AG04449 (cell line): Measurements from ENCODE around the gene PLA2G2E.
"Not testable (repeated sequence)": the region's sequence is repeated elsewhere in the genome, so short reads cannot be mapped to it uniquely, and the experiment has no call there.

Source experiments
- CTCF ChIA-PET: fragments of 350-600 bp; formaldehyde crosslinking; extraction: SDS; loops from one replicate; lab custom pipeline; 2021; ENCODE audit warnings: antibody characterized with exemption; lab: Yijun Ruan, JAX
- POLR2A ChIA-PET: fragments of 400-600, 350-600 bp; formaldehyde crosslinking; extraction: SDS; loops from one replicate; lab custom pipeline; 2020; ENCODE audit warnings: antibody characterized with exemption, inconsistent platforms; lab: Yijun Ruan, JAX
- DNase-seq: peaks from one replicate; pipeline ENCODE4 v3.0.0-alpha.2; 2010; ENCODE audit warnings: low read depth, low spot score
- H3K4me3 ChIP-seq: 2 replicates; pipeline ENCODE4 v1.5.1; 2011; ENCODE audit warnings: low read depth, mild to moderate bottlenecking, control low read depth, low read length
- CTCF ChIP-seq: IDR thresholded peaks from one replicate; pipeline ENCODE4 v1.5.1; 2011; ENCODE audit warnings: mild to moderate bottlenecking, moderate library complexity, low read length, control low read depth, inconsistent platforms; ENCODE audit not compliant: insufficient read depth; ENCODE audit errors: missing control alignments

The PLA2G2E gene

GRCh38 chr1:19885821-19886220 lies 37.6 kb downstream of the PLA2G2E start:
- DNase-seq: no peak
- CTCF ChIA-PET: interaction anchor here (1.0 to 2.0 kb wide), 3 partner anchors 9 to 170 kb away, joined by 3 to 4 read pairs (median 4); no protein-coding TSS in a partner anchor
- no peak overlapping the region for H3K4me3 ChIP-seq
- POLR2A ChIA-PET: no interaction called here
- no peak for TF ChIP-seq CTCF

- ChIA-PET CTCF (interaction anchor here (0.9 to 5.9 kb wide), 2 partner anchors 123 to 168 kb away, joined by 4 to 39 read pairs; no protein-coding TSS in a partner anchor), POLR2A (no interaction called here)
- TF ChIP-seq CTCF: no peak
- no peak overlapping the region; the same call in 1 of the 2 replicates for H3K4me3 ChIP-seq
- DNase-seq: no peak
Observed at GRCh38 chr1:19884312-19884711, 39.1 kb downstream of the PLA2G2E start.

GRCh38 chr1:19882111-19883071 lies 41.0 kb downstream of the PLA2G2E start, which contains the start of gene OTUD3:
OTUD3 (plus strand) TSS chr1:19882395; CDS start chr1:19882514, 119 bp downstream.
- DNase-seq: peak; percentile 78
- TF ChIP-seq CTCF: peak; percentile 87
- POLR2A ChIA-PET: interaction anchor here (0.7 to 1.0 kb wide), 4 partner anchors 12 to 167 kb away, joined by 4 to 5 read pairs (median 4); no protein-coding TSS in a partner anchor
- CTCF ChIA-PET: interaction anchor here (0.6 to 6.6 kb wide), 31 partner anchors 10 to 612 kb away, joined by 3 to 77 read pairs (median 5); no protein-coding TSS in a partner anchor
- H3K4me3 ChIP-seq: peak within 1 kb of the TSS; percentile 75

- DNase-seq, POLR2A ChIA-PET, H3K4me3 ChIP-seq: not testable (repeated sequence)
- CTCF ChIA-PET: interaction anchor here (0.6 to 6.6 kb wide), 11 partner anchors 9 to 325 kb away, joined by 3 to 77 read pairs (median 11); no protein-coding TSS in a partner anchor
Observed at GRCh38 chr1:19880841-19881240, 42.6 kb downstream of the PLA2G2E start.

- CTCF ChIA-PET: interaction anchor here (1.5 to 6.6 kb wide), 4 partner anchors 11 to 218 kb away, joined by 4 to 77 read pairs (median 22); no protein-coding TSS in a partner anchor
- POLR2A ChIA-PET: no interaction called here
- no peak overlapping the region for H3K4me3 ChIP-seq
- no peak for DNase-seq
- TF ChIP-seq CTCF: no peak
Observed at GRCh38 chr1:19879661-19880060, 43.8 kb downstream of the PLA2G2E start.

- TF ChIP-seq CTCF: no peak
- ChIA-PET CTCF (interaction anchor here (1.5 to 6.6 kb wide), 4 partner anchors 12 to 217 kb away, joined by 4 to 77 read pairs (median 22); no protein-coding TSS in a partner anchor), POLR2A (no interaction called here)
- H3K4me3 ChIP-seq: no peak overlapping the region
- DNase-seq: no peak
Observed at GRCh38 chr1:19879227-19879626, 44.2 kb downstream of the PLA2G2E start.
